GM19035 (cell line): ENCODE measurements around the gene PTPN4.
"Not testable (repeated sequence)": the region's sequence is repeated elsewhere in the genome, so short reads cannot be mapped to it uniquely, and the experiment has no call there.

ENCODE experiments used
- ATAC-seq: cut with Tn5 transposase; IDR thresholded peaks from one replicate; pipeline ENCODE4 v1.9.1; 2021; ENCODE audit not compliant: unreplicated experiment

The PTPN4 gene

GRCh38 chr2:119804409-119804808 is 44.7 kb downstream of the PTPN4 start:
- not testable (repeated sequence) for ATAC-seq

GRCh38 chr2:119808516-119809147 is 48.9 kb downstream of the PTPN4 start:
- ATAC-seq = no peak

GRCh38 chr2:119809339-119810048 is 49.8 kb downstream of the PTPN4 start:
- no peak for ATAC-seq

- no peak for ATAC-seq
These were observed 50.4 kb downstream of the PTPN4 start for GRCh38 chr2:119810049-119810630.

GRCh38 chr2:119814216-119814615 is 54.5 kb downstream of the PTPN4 start:
- ATAC-seq = no peak

GRCh38 chr2:119818792-119819191 is 59.1 kb downstream of the PTPN4 start:
- ATAC-seq = no peak

- no peak for ATAC-seq
These were observed 60.1 kb downstream of the PTPN4 start for GRCh38 chr2:119819846-119820245.

- ATAC-seq = no peak
These were observed 60.6 kb downstream of the PTPN4 start for GRCh38 chr2:119820275-119820674.

GRCh38 chr2:119821266-119821665 is 61.5 kb downstream of the PTPN4 start:
- ATAC-seq = no peak

GRCh38 chr2:119823734-119824334 is 64.1 kb downstream of the PTPN4 start:
- ATAC-seq = no peak

- no peak for ATAC-seq
These were observed 66.7 kb downstream of the PTPN4 start for GRCh38 chr2:119826370-119826961.

- ATAC-seq = no peak
These were observed 68.3 kb downstream of the PTPN4 start for GRCh38 chr2:119827866-119828507.

- no peak for ATAC-seq
These were observed 76.9 kb downstream of the PTPN4 start for GRCh38 chr2:119836455-119837142.

- ATAC-seq = no peak
These were observed 77.6 kb downstream of the PTPN4 start for GRCh38 chr2:119837350-119837749.

- ATAC-seq = no peak
These were observed 78.0 kb downstream of the PTPN4 start for GRCh38 chr2:119837759-119838158.

- ATAC-seq = no peak
These were observed 78.5 kb downstream of the PTPN4 start for GRCh38 chr2:119838179-119838578.

- no peak for ATAC-seq
These were observed 81.8 kb downstream of the PTPN4 start for GRCh38 chr2:119841550-119841949.

GRCh38 chr2:119846021-119846420 is 86.3 kb downstream of the PTPN4 start:
- ATAC-seq = no peak

GRCh38 chr2:119849838-119850565 is 90.3 kb downstream of the PTPN4 start:
- no peak for ATAC-seq

- no peak for ATAC-seq
These were observed 92.5 kb downstream of the PTPN4 start for GRCh38 chr2:119852214-119852613.
